ENCODE data around the gene OR52K1. TPM values are rescaled to one million over a fixed set of nuclear protein-coding genes. Genes with fewer than 3 reads are reported as not detected.
"Not testable (repeated sequence)": the region's sequence is repeated elsewhere in the genome, so short reads cannot be mapped to it uniquely, and the experiment has no call there.

OR52K1 gene
- total RNA-seq, 2 donors from 2014 or later: not detected

GRCh38 chr11:4479644-4480043, 2.8 kb upstream of the OR52K1 start:
- Histone ChIP-seq H3K36me3 (no peaks in the 10 kb centered on the region), H3K27me3 (no peaks in the 10 kb centered on the region), H3K27ac (no peak overlapping the region), H3K9me3 (no peaks in the 10 kb centered on the region), H3K4me1 (no peaks in the 10 kb centered on the region), H3K9ac (ENCODE audit: low read depth in 2 of 2, low read length in 2 of 2) (no peak overlapping the region), H3K4me3 (no peak overlapping the region)
- DNase-seq: no peak
- intact Hi-C loops (cut with DNase I): no loop called here
- TF ChIP-seq CTCF (IDR thresholded peaks at IDR 0.05): no peak

GRCh38 chr11:4480577-4481239, 1.7 kb upstream of the OR52K1 start:
- H3K9me3 ChIP-seq: no peaks in the 10 kb centered on the region
- no peaks in the 10 kb centered on the region for H3K4me1 ChIP-seq
- no peak for TF ChIP-seq CTCF (IDR thresholded peaks at IDR 0.05)
- no peaks in the 10 kb centered on the region for H3K27me3 ChIP-seq
- H3K9ac ChIP-seq (ENCODE audit: low read depth in 2 of 2, low read length in 2 of 2): no peak overlapping the region
- no peak overlapping the region for H3K27ac ChIP-seq
- no peak overlapping the region for H3K4me3 ChIP-seq
- intact Hi-C loops (cut with DNase I): no loop called here
- no peaks in the 10 kb centered on the region for H3K36me3 ChIP-seq
- DNase-seq: no peak

- H3K9me3 ChIP-seq: no peaks in the 10 kb centered on the region
- no peaks in the 10 kb centered on the region for H3K27me3 ChIP-seq
- H3K4me3 ChIP-seq: no peak overlapping the region
- H3K36me3 ChIP-seq: no peaks in the 10 kb centered on the region
- H3K9ac ChIP-seq (ENCODE audit: low read depth in 2 of 2, low read length in 2 of 2): no peak overlapping the region
- H3K4me1 ChIP-seq: no peaks in the 10 kb centered on the region
- intact Hi-C loops (cut with DNase I): no loop called here
- no peak for TF ChIP-seq CTCF (IDR thresholded peaks at IDR 0.05)
- no peak overlapping the region for H3K27ac ChIP-seq
- DNase-seq: no peak
Observed at GRCh38 chr11:4481240-4481582, 1.2 kb upstream of the OR52K1 start.

GRCh38 chr11:4484310-4484709, 1.9 kb downstream of the OR52K1 start:
- H3K9me3 ChIP-seq: no peaks in the 10 kb centered on the region
- DNase-seq: no peak
- H3K36me3 ChIP-seq: no peaks in the 10 kb centered on the region
- H3K4me3 ChIP-seq: no peak overlapping the region
- no peak overlapping the region for H3K9ac ChIP-seq (ENCODE audit: low read depth in 2 of 2, low read length in 2 of 2)
- H3K27me3 ChIP-seq: no peaks in the 10 kb centered on the region
- TF ChIP-seq CTCF (IDR thresholded peaks at IDR 0.05): no peak
- no peaks in the 10 kb centered on the region for H3K4me1 ChIP-seq
- intact Hi-C loops (cut with DNase I): no loop called here
- H3K27ac ChIP-seq: no peak overlapping the region

- intact Hi-C loops (cut with DNase I): loop anchor here (10.0 kb wide), 1 partner anchor 97 kb away; the partner anchor contains the start of gene TRIM21
- H3K27me3 ChIP-seq; H3K9me3 ChIP-seq; H3K4me3 ChIP-seq; H3K9ac ChIP-seq (ENCODE audit: low read depth in 2 of 2, low read length in 2 of 2); H3K36me3 ChIP-seq; H3K27ac ChIP-seq; DNase-seq; H3K4me1 ChIP-seq: not testable (repeated sequence)
Observed at GRCh38 chr11:4491405-4491804, 9.0 kb downstream of the OR52K1 start.

GRCh38 chr11:4491878-4492606, 9.6 kb downstream of the OR52K1 start:
- no peak for DNase-seq
- Histone ChIP-seq H3K9ac (ENCODE audit: low read depth in 2 of 2, low read length in 2 of 2) (no peak overlapping the region), H3K27me3 (no peaks in the 10 kb centered on the region), H3K9me3 (no peaks in the 10 kb centered on the region), H3K4me1 (no peaks in the 10 kb centered on the region), H3K36me3 (no peaks in the 10 kb centered on the region), H3K4me3 (no peak overlapping the region), H3K27ac (no peak overlapping the region)
- intact Hi-C loops (cut with DNase I): loop anchor here (2.0 to 10.0 kb wide), 2 partner anchors 97 to 305 kb away; partner anchors contain the start of gene TRIM21
- TF ChIP-seq CTCF (IDR thresholded peaks at IDR 0.05): no peak
